ENCODE data around the gene ABCF2.

DNA sequence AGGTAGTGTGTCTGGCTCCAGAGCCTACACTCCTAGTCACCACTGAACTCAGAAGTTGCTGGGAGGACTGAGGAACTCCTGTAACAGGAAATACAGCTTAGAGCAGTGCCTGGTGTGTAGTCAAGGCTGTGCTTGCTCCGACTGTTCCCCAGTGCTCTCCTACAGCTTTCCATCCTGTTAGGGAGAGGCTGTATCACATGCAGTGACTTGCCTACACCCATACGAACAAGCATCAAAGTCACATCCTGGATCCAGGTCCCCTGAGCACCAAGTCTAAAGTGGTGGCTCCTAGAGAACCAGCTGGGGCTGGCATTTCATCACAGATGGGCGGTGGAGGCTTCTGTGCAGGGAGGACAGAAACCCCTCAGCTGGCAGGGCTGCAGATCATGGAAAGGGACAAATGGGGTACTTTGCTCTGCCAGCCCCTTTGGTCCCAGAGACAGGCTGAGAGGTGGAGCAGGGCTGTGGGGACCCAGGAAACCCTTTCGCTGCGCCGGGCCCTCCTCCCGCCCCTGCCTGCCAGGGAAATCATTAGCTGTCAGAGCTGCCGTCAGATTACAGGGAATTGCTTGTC, 47.6 kb downstream of the ABCF2 start:
- TF ChIP-seq GATA3 (IDR thresholded peaks at IDR 0.05; ENCODE audit: low read depth, low read length) (no peak), GATA2 (IDR thresholded peaks at IDR 0.05; ENCODE audit: low read depth, low read length) (no peak)

Measured in SH-SY5Y (cell line).